NCI-H1930 (cell line): ENCODE measurements around the gene UBE3D.
A peak's percentile ranks its signal among the peaks of the same experiment; 100 is the strongest.

Source experiments
- DNase-seq, 2 experiments: peaks; one replicate each; lab custom pipeline; 2025; lab: John Stamatoyannopoulos, UW

The UBE3D gene

DNA sequence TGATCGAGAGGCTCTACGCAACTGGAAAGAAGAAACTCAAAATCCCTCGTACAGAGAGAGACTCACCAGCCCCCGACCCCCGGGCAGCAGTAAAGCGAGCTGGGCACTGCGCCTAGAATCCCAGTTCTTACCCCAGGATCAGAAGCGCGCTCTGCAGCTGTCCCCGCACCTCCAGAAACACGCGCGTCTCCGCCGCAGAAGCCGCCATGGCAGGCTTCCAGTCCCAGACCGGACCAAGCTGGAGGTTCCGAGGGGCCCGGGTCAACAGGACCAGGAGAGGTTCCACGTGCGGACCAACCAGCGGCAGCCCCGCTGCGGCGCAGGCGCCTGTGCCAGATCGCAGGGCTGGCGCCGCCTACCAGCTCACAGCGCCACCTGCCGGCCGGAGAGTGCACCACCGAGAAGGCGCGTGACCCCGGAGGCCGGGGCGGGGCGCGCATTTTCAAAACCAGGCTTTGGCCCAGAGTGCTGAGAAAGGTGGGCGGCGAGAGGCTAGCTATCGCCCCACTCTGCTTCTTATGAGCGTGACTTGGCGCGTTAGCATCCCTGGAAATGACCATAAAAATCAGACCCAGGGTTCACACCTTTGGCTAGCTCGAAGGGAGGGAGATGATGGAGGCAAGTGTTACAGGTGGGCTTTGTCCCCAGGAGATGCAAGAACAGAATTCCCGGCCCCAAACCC is at the start of gene UBE3D:
TSS of gene UBE3D (minus strand) at position 331 of the 682 bp plus-strand sequence. CDS start at position 208, 123 bp downstream.
- peak; percentile 64 to 89 for DNase-seq

DNA sequence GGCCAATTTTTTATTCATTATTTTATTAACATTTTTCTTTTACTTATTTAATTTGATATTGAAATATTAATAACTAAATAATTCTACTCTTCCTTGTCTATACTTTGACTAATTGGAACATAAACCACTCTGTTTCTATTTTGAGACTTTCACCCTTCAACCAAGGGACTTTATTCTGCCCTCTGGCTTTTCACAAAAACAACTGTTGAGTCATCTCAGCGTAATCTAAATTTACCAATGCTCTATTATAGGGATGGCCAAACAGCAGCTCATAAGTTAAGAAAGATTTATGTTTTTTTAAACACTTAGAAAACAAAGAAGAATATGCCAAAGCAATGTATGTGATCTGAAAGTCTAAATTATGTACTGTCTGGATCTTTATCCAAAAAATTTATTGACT is 48.5 kb upstream of the UBE3D start:
- no peak for DNase-seq

DNA sequence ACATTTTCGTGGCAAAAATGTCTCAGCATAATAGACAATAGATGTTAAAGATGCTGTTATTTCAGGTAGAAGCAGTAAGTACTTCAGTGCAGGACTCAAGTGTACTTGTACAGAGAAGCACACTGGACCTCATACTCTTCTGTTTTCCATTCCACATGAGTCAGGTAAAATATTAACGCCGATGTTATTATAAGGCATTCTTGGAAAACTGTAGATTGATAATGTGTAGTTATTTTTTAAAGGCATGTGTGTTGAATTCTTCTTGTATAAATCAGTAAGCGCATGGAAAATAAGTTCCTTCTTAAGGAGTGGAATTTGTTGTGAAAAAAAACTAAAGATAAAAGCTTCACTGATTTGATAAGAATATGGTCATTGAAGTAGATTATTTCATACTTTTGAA is 47.6 kb upstream of the UBE3D start:
- no peak for DNase-seq

DNA sequence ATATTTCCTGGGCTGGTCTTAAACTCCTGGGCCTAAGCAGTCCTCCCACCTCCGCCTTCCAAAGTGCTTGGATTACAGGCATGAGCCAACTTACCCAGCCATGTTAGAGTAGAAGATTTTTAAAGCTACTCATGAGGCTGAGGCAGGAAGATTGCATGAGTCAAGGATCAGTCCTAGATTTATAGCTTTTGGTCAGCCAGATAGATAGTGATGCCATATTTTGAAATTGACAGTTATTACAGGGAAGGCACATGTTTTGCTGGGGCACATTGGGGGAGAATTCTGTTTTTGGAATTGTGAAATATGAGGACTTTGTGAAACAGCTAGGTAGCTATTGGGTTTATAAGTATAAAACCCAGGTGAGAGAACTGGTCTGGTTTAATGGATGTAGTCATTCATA is 42.7 kb upstream of the UBE3D start:
- DNase-seq: no peak

- no peak for DNase-seq
Measured at GRCh38 chr6:83098589-83098988, 32.9 kb upstream of the UBE3D start.

- no peak for DNase-seq
Measured at GRCh38 chr6:83097675-83098074, 32.0 kb upstream of the UBE3D start.

GRCh38 chr6:83097204-83097603 is 31.6 kb upstream of the UBE3D start:
- DNase-seq: no peak

GRCh38 chr6:83096791-83097190 is 31.1 kb upstream of the UBE3D start:
- no peak for DNase-seq

DNA sequence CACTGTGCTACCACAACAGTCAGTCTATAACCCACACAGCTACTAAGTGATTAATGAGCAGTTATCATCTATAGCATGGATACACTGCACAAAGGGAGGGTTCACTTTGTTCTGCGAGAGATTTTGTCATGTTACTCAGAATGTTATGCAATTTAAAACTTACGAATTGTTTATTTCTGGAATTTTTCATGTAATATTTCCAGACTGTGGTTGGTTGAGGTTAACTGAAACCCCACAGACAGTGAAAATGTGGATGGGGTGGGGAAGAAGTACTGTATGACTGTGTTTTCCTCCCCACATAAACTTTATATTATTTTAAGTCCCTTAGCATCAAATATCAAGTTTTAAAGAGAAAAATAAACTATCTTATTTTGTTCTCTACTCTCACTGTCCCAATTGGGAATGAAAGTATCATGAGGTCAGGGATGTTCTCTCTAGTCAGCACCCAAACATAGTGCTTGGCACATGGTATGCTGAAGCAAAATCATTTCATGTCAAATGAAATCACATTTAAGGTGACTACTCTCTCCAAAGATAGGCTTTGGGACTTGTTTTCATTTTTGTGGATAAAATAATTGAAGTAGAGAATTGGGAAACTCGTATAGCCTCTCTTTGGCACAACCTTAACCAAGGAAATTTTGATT is 27.2 kb upstream of the UBE3D start:
- DNase-seq: no peak

- DNase-seq: no peak
Measured at GRCh38 chr6:83086751-83087150, 21.1 kb upstream of the UBE3D start.

- DNase-seq: no peak
Measured at GRCh38 chr6:83083476-83083875, 17.8 kb upstream of the UBE3D start.

GRCh38 chr6:83073615-83074014 is 8.0 kb upstream of the UBE3D start:
- DNase-seq: no peak

GRCh38 chr6:83072726-83073125 is 7.1 kb upstream of the UBE3D start:
- no peak for DNase-seq

- no peak for DNase-seq
Measured at GRCh38 chr6:83071707-83072106, 6.1 kb upstream of the UBE3D start.

DNA sequence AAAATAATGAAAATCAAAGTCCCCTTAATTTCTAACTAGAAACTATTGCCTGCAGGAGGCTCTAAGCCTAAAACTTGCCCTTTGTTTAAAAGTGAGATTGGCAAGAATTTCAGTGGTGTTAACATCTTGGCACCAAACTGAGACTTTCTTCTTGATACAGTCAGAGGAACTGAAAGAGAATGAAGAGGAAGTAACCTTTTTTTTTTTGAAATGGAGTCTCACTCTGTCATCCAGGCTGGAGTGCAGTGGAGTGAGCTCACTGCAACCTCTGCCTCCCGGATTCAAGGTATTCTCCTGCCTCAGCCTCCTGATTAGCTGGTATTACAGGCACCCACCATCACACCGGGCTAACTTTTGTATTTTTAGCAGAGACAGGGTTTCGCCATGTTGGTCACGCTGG is 5.4 kb upstream of the UBE3D start:
- no peak for DNase-seq

GRCh38 chr6:83069633-83070032 is 4.0 kb upstream of the UBE3D start:
- DNase-seq: no peak

GRCh38 chr6:83068616-83069015 is 3.0 kb upstream of the UBE3D start:
- DNase-seq: no peak

GRCh38 chr6:83067448-83068439 is 2.1 kb upstream of the UBE3D start, which contains the start of gene DOP1A:
TSS of gene DOP1A (plus strand) at chr6:83067671. CDS start at chr6:83096978, 29,307 bp downstream.
- DNase-seq: peak; percentile 87 to 93

DNA sequence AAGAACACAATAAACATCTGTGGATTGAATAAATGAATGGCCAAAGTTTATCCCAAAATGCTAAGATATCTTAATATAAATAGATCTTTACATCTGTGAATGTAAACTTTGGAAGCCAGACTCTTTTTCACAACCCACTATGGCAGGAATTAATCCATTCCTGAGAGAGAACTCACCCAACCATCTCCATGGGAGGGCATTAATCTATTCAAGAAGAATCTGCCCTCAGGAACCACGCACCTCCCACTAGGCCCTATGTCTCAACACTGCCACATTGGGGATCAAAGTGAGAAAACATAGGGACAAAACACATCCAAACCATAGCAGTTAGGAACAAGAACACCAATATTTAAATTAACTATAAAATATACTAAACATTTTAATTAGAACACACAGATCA is 3.4 kb downstream of the UBE3D start:
- no peak for DNase-seq

DNA sequence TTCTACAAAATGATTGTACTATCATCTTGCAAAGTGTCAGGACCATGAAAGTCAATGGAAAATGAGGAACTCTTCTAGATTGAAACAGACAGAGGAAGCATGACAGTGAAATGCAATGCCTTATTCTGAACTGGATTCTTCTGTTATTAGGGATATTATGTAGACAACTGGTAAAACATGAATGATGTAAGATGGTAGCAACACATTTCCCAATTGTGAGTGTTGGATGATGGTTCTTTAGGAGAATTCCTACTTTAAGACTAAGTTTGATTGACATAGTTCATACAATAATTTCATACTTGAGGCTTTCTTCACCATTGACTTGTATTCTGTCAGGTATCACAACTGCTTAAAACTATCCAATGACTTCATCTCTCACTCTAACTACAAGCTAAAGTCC is 4.5 kb downstream of the UBE3D start:
- DNase-seq: no peak

GRCh38 chr6:83057705-83058321 is 7.8 kb downstream of the UBE3D start:
- DNase-seq: peak; percentile 10 to 17

DNA sequence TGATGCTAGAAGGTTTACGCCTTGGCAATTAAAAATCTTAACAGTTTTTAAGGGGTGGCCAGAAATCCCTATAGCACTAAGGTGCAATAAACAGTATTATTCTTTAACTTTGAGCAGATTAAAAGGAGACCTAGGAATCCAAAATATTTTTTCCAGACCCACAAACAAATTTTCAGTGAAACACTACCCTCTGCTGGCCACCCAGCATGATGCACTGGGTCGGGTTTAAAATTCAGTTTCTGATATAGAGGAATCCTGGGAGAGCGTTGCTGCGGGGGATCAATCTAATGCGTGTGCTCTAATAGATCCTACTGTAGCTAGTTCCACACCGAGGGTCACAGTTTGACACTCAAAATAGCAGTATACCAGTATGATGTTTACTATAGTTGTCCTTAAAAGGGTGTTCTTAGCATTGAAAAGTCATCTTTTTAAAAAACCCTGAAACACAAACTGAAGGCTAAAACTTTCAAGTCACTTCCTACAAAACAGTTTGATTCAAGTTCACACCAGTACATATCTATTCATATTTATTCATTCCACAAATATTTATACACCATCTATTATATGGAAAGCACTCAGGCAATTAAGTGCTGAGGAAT is 10.2 kb downstream of the UBE3D start:
- DNase-seq: peak in 1 of 2 experiments; percentile 13
